HG03039 (cell line): ENCODE measurements around the gene RBBP6.

Experiments used
- ATAC-seq: cut with Tn5 transposase; IDR thresholded peaks from one replicate; pipeline ENCODE4 v1.9.1; 2021; ENCODE audit warnings: mild to moderate bottlenecking, moderate library complexity; ENCODE audit not compliant: unreplicated experiment

The RBBP6 gene

GRCh38 chr16:24522751-24523150, 16.6 kb upstream of the RBBP6 start:
- no peak for ATAC-seq

GRCh38 chr16:24523569-24523968, 15.8 kb upstream of the RBBP6 start:
- no peak for ATAC-seq

DNA sequence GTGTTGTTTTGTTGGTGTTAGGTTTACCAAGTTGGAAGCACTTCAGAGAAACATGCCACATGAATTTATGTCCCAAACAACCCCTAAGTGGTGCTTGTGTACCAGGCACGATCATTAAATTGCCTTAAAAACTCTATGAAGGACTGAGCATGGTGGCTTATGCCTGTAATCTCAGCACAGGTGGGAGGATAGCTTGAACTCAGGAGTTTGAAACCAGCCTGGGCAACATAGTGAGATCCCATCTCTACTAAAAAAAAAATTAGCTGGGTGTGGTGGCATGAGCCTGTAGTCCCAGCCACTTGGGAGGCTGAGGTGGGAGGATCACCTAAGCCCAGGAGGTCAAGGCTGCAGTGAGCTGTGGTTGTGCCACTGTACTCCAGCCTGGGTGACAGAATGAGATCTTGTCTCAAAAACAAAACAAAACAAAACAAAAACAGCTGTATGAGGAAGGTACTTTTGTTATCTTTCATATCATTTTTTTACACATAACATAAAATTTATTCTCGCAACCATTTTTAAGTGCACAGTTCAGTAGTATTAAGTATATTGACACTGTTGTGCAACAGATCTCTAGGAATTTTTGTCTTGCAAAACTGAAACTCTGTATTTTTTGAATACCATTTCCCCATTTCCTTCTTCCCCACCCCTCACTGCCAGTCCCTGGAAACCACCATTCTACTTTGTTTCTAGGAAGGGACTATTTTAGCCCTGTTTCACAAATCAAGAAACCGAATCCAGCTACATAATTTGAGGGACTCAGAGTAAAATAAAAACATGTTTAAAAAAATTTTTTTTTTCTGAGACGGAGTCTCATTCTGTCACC, 14.3 kb upstream of the RBBP6 start:
- no peak for ATAC-seq

DNA sequence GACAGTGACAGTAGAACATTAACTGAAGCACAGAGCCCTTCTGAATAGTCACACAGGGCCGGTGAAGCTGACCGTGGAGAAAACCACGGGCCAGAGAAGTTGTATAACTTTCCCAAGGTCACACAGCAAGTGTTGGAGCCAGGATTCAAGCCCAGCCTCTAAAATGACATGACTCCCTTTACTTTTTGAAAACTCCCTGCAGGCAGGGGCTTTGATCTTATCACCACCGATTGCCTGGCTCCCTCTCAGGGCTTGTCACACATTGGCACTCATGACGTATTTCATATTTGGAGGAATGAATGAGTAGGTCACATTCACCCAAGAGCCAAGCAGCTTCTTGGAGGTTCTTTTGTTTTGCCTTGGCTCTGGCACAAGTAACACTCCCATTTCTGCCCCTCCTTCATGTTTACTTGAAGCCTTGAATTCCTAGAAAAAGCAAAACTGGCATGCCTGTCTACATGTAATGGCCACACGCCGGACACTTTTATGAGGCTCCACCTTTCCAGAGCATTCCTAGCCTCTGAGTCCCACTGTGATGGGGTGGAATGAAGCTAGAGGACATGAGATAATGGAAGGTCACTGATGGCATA, 13.3 kb upstream of the RBBP6 start:
- no peak for ATAC-seq

DNA sequence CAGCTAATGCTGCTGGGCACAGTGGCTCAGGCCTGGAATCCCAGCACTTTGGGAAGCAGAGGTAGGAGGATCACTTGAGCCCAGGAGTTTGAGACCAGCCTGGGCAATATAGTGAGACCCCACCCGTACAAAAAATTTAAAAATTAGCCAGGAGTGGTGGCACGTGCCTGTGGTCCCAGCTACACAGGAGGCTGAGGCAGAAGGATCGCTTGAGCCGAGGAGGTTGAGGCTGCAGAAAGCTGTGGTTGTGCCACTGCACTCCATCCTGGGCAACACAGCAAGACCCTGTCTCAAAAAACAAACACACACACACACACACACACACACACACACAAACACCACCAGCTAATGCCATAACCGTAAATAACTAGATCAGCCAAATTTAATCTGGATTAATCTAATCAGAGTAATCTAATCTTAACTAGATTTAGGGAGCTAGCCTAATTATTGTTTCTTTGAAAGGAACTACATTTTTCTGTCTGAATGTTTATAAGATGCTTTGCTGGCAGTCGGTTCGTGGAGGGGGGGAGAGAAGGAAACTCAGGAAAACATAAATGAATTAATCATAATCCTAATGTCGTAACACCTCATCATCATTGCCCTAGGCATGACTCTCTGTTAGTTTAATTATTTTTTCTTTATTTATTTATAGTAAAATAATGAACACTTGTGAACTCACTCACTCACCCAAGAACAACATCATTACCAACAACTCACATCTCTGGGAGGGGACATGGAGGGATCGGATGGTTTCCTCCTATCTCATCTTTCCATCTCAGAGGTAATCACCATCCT, 12.5 kb upstream of the RBBP6 start:
- no peak for ATAC-seq

- ATAC-seq: no peak
Observed at GRCh38 chr16:24531166-24531565, 8.2 kb upstream of the RBBP6 start.

DNA sequence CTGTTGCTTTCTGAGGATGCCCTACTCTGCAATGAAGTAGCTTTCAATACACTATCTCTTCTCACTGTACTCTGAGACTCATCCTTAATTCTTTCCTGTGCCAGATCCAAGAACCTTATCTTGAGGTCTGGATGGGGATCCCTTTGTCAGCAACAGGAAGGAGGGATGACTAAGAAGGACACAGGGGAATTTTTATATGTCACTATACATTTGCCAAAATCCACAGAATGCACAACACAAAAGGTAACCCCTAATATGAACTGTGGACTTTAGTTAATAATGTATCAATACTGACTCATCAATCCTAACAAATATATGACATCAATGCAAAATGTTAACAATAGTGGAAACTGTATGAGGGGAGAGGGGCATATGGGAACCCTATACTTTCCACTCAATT, 4.7 kb upstream of the RBBP6 start:
- no peak for ATAC-seq

- ATAC-seq: no peak
Observed at GRCh38 chr16:24535827-24536226, 3.5 kb upstream of the RBBP6 start.

DNA sequence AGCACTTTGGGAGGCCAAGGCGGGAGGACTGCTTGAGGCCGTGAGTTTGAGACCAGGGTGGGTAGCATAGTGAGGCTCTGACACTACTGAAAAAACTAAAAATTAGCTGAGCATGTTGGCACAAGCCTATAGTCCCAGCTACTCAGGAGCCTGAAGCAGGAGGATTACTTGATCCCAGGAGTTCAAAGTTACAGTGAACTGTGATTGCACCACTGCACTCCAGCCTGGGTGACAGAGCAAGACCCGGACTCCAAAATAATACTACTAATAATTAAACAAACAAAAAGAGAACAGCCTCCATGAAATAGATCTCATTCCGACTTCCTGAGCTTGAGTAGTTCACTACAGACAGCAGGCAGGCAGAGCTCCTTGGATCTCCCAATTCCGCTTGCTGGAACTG, 2.7 kb upstream of the RBBP6 start:
- ATAC-seq: no peak

- no peak for ATAC-seq
Observed at GRCh38 chr16:24537474-24538337, 1.7 kb upstream of the RBBP6 start.

GRCh38 chr16:24538756-24539294, 541 bp upstream of the RBBP6 start:
- peak; percentile 18 for ATAC-seq

DNA sequence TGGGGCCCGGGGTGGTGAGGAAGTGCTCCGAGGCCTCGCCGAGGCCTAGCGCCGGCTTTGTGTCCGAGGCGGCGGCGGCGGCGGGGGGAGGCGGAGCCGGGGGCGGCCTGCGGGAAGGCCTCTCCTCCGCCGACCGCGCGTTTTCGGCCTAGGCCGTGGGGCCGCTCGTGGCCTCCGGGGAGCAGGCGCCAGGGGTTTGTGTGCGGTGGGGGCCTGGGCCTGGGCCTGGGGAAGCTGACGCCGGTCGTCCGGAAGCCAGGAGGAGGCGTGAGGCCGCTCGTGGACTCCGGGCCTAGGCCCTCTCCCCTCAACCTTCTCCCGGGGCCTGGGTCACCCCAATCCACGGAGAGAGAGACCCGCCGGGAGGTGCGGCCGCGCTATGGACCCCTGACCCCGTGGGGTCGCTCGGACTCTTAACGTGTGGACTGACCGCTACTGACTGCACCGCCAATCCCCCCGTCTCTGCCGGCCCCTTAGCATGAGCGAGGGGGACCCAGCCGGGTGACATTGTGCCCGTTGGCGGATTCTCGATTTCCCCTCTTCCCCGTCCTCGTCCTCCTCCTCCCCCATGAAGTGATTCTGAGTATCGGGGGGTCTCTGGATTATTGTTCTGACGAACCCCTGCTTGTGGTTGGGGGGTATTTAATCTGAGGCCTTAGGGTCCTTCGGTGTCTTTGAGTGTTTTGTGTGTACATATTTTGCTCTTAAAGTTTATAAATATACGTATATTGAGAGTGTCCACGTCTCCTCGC, 660 bp downstream of the RBBP6 start:
- peak; percentile 31 for ATAC-seq

- no peak for ATAC-seq
Observed at GRCh38 chr16:24540602-24541210, 1.3 kb downstream of the RBBP6 start.

DNA sequence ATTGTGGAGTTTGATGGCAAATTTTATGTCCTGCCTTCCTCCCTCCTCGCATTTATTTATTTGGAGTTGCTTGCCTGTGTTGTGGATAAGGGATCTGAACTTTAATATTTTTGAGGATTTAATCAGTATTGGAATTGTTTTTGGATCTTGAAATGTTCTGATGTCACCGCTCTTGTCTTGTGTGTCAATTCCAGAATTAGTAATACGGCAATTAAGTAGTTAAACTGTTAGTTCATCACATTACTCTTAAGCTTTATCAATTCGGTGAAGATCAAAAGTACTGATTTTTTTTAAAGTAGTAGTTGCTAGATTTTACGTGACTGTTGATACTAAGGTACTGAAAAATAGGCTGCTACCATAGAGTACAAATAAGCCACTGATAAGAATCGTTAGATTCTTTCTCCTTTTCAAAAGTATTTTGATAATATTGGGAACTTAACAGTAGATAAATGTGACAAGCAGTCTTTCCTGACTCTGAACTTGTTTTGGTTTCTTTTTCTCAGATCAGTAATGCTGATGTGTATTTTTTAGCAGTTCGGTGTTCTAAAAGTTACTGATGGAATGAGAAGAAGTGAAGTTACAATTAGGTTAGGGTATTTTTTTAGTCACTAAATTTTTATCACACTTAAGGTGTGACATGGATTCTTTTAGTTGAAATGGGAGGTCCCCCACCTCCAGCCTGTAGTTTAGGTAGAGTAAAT, 2.0 kb downstream of the RBBP6 start:
- no peak for ATAC-seq

- no peak for ATAC-seq
Observed at GRCh38 chr16:24543949-24544348, 4.6 kb downstream of the RBBP6 start.

DNA sequence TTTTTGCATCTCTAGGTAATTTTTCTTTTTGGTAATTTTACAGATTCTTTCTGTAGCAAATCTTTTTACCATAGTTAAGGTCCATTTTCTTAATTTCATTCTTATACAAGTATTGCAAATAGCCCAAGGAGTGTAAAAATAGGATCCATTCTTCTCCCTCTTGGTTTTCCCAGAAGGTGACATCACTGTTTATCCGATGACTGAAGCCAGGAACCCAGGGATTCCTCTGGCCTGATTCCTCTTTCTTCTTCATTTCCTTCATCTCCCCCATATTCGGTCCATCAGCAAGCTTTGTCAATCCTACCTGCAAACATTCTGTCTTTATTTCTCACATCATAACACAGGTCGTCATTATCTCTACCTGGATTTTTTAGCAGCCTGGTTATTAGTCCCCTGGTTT, 5.3 kb downstream of the RBBP6 start:
- no peak for ATAC-seq

- ATAC-seq: no peak
Observed at GRCh38 chr16:24550295-24550694, 10.9 kb downstream of the RBBP6 start.

- ATAC-seq: no peak
Observed at GRCh38 chr16:24552705-24553246, 13.4 kb downstream of the RBBP6 start.

DNA sequence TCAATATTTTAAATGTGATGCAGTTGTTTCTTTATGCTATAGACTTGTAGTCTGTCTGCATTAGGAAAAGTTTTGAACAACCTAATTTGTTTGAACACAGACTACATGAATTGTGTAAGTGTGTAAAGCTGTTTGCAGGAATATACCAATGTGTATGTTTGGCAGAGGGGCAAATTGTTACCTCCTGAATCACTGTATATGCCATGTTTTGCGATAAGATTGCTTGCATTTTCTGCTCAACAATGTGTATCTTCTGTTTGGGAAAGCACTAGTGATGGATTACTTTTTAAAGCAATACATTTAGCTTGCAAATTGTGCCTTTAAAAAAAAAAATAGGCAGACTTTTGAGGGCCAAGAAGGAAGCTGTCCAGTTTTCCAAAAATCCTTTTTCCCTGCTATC, 14.6 kb downstream of the RBBP6 start:
- no peak for ATAC-seq
